Measurements from ENCODE around the gene ABHD17A.

DNA sequence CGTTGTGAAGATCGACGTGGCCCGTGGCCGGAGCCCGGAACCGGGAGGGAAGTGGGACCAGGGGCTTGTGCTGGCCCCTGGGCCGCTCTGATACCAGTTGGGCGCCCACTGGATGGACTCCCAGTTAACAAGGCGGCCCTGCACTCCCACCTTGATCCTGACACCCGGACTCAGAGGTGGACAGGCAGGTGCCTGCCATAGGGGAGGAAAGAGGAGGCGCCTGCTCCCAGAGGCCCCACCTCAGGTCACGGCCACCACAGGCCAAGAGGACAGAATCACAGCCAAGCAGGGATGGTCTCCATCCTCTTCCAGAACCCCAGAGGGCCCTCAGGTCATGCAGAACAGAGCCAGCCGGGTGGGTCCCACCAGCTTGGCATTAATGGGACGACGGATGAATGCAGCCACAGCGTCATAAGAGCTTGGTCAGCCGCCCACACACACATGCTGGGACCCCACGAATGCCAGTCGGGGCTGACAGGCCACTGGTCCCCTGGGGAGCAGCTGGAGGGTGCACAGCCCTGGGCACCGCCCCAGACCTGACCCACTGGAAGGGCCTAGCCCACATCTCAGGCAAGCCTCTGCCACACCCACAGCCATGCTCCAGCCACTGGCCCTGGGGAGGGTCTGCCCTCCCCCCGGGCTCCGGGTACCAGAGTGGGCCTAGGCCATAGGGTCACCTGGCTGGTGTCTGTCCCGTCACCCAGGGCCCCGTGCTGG lies 12.3 kb downstream of the ABHD17A start:
- TF ChIP-seq GATA2 (IDR thresholded peaks at IDR 0.05; ENCODE audit: low read depth, low read length) (no peak), GATA3 (IDR thresholded peaks at IDR 0.05; ENCODE audit: low read depth, low read length) (no peak)
